Mesothelial cell of epicardium (in vitro differentiated cells): ENCODE data around the gene SLC6A18. TPM values are rescaled to one million over a fixed set of nuclear protein-coding genes. Genes with fewer than 3 reads are reported as not detected.

Experiments used
- DNase-seq, 2 experiments: peaks; one replicate each; pipeline ENCODE4 v3.0.0; 2021; ENCODE audit warnings: low spot score in 2 of 2; ENCODE audit not compliant: unreplicated experiment in 2 of 2
- H3K27ac Mint-ChIP-seq: 2 replicates; pipeline ENCODE4 v1.8.0; 2021; ENCODE audit warnings: mixed read lengths
- H3K27me3 Mint-ChIP-seq: 2 replicates; pipeline ENCODE4 v1.8.0; 2021; ENCODE audit warnings: low read depth, mixed read lengths
- H3K36me3 Mint-ChIP-seq: 2 replicates; pipeline ENCODE4 v1.8.0; 2021; ENCODE audit warnings: mixed read lengths
- H3K4me1 Mint-ChIP-seq: 2 replicates; pipeline ENCODE4 v1.8.0; 2021; ENCODE audit warnings: mixed read lengths
- H3K4me3 Mint-ChIP-seq: 2 replicates; pipeline ENCODE4 v1.8.0; 2021; ENCODE audit warnings: mild to moderate bottlenecking, moderate library complexity, mixed read lengths
- H3K9me3 Mint-ChIP-seq: 2 replicates; pipeline ENCODE4 v1.8.0; 2021; ENCODE audit warnings: mixed read lengths
- CTCF ChIP-seq: fragments of 200-600 bp; sonication (generic); IDR thresholded peaks from one replicate; pipeline ENCODE4 v1.5.0; 2021; ENCODE audit warnings: antibody characterized with exemption; ENCODE audit not compliant: unreplicated experiment
- total RNA-seq: library from RNA; stranded (reverse); gene quantifications from 3 replicates; pipeline ENCODE4 v1.2.1, GENCODE V29; 2021

The SLC6A18 gene
- total RNA-seq, 1 donor from 2014 or later, result not detected

GRCh38 chr5:1209896-1210776 lies 15.0 kb upstream of the SLC6A18 start:
- H3K4me1 Mint-ChIP-seq, result no peaks in the 10 kb centered on the region
- no peak for DNase-seq
- no peak for TF ChIP-seq CTCF
- H3K27me3 Mint-ChIP-seq, result peaks cover 23% of the 10 kb centered on the region
- H3K27ac Mint-ChIP-seq, result no peak overlapping the region
- no peaks in the 10 kb centered on the region for H3K36me3 Mint-ChIP-seq
- no peak overlapping the region for H3K4me3 Mint-ChIP-seq
- H3K9me3 Mint-ChIP-seq, result no peaks in the 10 kb centered on the region

DNA sequence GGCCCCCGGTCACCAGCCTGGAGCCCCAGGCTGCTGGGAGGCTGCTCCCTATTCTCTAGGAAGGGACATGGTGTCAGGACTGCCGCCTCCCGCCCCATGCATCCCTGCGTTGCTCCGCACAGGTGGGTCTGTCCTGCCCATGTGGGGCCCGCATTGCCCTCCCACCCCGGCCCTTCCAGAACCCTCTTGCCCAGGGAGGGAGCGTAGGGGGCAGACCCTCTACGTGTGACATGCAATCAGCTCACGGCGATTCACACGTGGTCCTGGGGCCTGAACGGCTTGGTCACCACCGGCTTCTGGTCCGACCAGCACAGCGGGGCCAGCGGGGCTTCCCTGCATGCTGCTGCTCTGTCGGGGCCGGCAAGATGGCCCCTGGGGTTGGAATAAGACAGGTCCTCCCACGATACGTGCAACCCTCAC lies 14.3 kb upstream of the SLC6A18 start:
- DNase-seq, result no peak
- Mint-ChIP-seq H3K4me3 (no peak overlapping the region), H3K4me1 (no peaks in the 10 kb centered on the region), H3K36me3 (no peaks in the 10 kb centered on the region), H3K27ac (no peak overlapping the region), H3K9me3 (peaks cover 2% of the 10 kb centered on the region), H3K27me3 (peaks cover 17% of the 10 kb centered on the region)
- TF ChIP-seq CTCF, result no peak

DNA sequence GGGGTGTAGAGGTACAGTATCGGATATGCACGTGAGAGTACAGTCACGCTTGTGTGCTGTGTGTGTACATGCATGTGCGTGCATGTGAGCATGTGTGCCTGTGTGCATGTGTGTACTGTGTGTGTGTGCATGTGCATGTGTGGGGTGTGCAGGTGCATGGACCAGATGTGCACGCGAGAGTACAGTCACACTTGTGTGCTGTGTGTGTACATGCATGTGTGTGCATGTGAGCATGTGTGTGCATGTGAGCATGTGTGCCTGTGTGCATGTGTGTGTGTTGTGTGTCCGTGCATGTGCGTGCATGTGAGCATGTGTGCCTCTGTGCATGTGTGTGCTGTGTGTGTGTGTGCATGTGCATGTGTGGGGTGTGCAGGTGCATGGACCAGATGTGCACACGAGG lies 13.5 kb upstream of the SLC6A18 start:
- Mint-ChIP-seq H3K4me1 (no peaks in the 10 kb centered on the region), H3K9me3 (peaks cover 4% of the 10 kb centered on the region), H3K36me3 (no peaks in the 10 kb centered on the region), H3K27me3 (peaks cover 13% of the 10 kb centered on the region), H3K4me3 (no peak overlapping the region), H3K27ac (no peak overlapping the region)
- no peak for DNase-seq
- TF ChIP-seq CTCF, result no peak

DNA sequence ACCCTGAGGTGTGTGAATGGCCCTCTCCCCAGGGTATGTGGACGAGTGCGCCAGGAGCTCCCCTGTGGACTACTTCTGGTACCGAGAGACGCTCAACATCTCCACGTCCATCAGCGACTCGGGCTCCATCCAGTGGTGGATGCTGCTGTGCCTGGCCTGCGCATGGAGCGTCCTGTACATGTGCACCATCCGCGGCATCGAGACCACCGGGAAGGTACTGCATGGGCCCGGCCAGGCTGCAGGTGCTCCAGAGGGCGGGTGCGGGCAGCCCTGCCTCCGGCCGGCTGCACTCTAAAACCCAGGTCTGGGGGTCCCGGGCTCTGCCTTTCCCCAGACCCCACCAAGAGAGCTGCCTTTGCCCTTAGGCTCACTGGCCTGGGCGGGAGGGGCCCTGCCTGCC lies 12.9 kb upstream of the SLC6A18 start:
- Mint-ChIP-seq H3K27ac (no peak overlapping the region), H3K4me1 (no peaks in the 10 kb centered on the region), H3K27me3 (peaks cover 12% of the 10 kb centered on the region), H3K9me3 (peaks cover 4% of the 10 kb centered on the region), H3K36me3 (no peaks in the 10 kb centered on the region), H3K4me3 (no peak overlapping the region)
- DNase-seq, result no peak
- no peak for TF ChIP-seq CTCF

GRCh38 chr5:1212881-1213280 lies 12.3 kb upstream of the SLC6A18 start:
- no peak for TF ChIP-seq CTCF
- Mint-ChIP-seq H3K36me3 (no peaks in the 10 kb centered on the region), H3K27me3 (peaks cover 7% of the 10 kb centered on the region)

More at GRCh38 chr5:1212881-1213280, 12.3 kb upstream of the SLC6A18 start:
- Mint-ChIP-seq H3K4me1 (no peaks in the 10 kb centered on the region), H3K27ac (no peak overlapping the region), H3K4me3 (no peak overlapping the region), H3K9me3 (peaks cover 4% of the 10 kb centered on the region)
- DNase-seq, result no peak
